CD14-positive monocyte (primary cell): ENCODE measurements around the gene DGKK. TPM values are rescaled to one million over a fixed set of nuclear protein-coding genes. Genes with fewer than 3 reads are reported as not detected.

Source experiments
- DNase-seq, 3 donors: peaks; one replicate each; pipeline ENCODE4 v3.0.0-alpha.2; 2011 to 2022
- H2AFZ ChIP-seq: 2 replicates; pipeline ENCODE4 v1.6.0; 2012; ENCODE audit warnings: mild to moderate bottlenecking, low read depth, low read length, inconsistent platforms; ENCODE audit not compliant: insufficient read depth, poor library complexity, severe bottlenecking
- H3K27ac ChIP-seq, 2 donors: 1 replicate in 1 of 2; 2 replicates in 1 of 2; pipeline ENCODE4 v1.5.1; 2012 to 2013; ENCODE audit warnings: low read length in 2 of 2, control low read depth in 1 of 2, inconsistent platforms in 1 of 2, low read depth in 1 of 2, mild to moderate bottlenecking in 1 of 2
- H3K27me3 ChIP-seq, 2 donors: one replicate each; pipeline versions ENCODE4 v1.6.0 to v1.6.1; 2011 to 2013; ENCODE audit warnings: low read length in 2 of 2; ENCODE audit not compliant: control insufficient read depth in 2 of 2, insufficient read depth in 2 of 2
- H3K36me3 ChIP-seq, 2 donors: replicated peaks in 1 of 2; 1 replicate in 1 of 2; 2 replicates in 1 of 2; pipeline versions ENCODE4 v1.5.1 to v1.6.1; 2012 to 2013; ENCODE audit warnings: low read length in 2 of 2, control low read depth in 1 of 2, inconsistent platforms in 1 of 2, mild to moderate bottlenecking in 1 of 2; ENCODE audit not compliant: insufficient read depth in 2 of 2, control insufficient read depth in 1 of 2
- H3K4me1 ChIP-seq, 2 donors: 1 replicate in 1 of 2; 2 replicates in 1 of 2; pipeline versions ENCODE4 v1.5.1 to v1.6.1; 2012 to 2013; ENCODE audit warnings: low read length in 2 of 2, control low read depth in 1 of 2, inconsistent platforms in 1 of 2, mild to moderate bottlenecking in 1 of 2, moderate library complexity in 1 of 2; ENCODE audit not compliant: insufficient read depth in 2 of 2, control insufficient read depth in 1 of 2
- H3K4me2 ChIP-seq: replicated peaks from 2 replicates; pipeline ENCODE3; 2012; ENCODE audit warnings: low read length, moderate library complexity, mild to moderate bottlenecking; ENCODE audit not compliant: poor library complexity, severe bottlenecking; ENCODE audit errors: extremely low read depth
- H3K4me3 ChIP-seq, 3 experiments: fragments of 200-600 bp in 1 of 3; sonication (generic) in 1 of 3; replicated peaks in 1 of 3; 1 replicate in 2 of 3; 2 replicates in 1 of 3; pipeline ENCODE4 v1.5.1; 2011 to 2013; ENCODE audit warnings: low read length in 3 of 3, mild to moderate bottlenecking in 3 of 3, control low read depth in 2 of 3, low read depth in 2 of 3, inconsistent platforms in 1 of 3, moderate library complexity in 1 of 3
- H3K79me2 ChIP-seq: 2 replicates; pipeline ENCODE4 v1.6.0; 2012; ENCODE audit warnings: mild to moderate bottlenecking, control low read depth, inconsistent platforms, low read length, moderate library complexity; ENCODE audit not compliant: insufficient read depth
- H3K9ac ChIP-seq: 2 replicates; pipeline ENCODE4 v1.6.0; 2017; ENCODE audit warnings: low read length, mild to moderate bottlenecking; ENCODE audit not compliant: insufficient read depth, poor library complexity, severe bottlenecking
- H3K9me3 ChIP-seq, 2 donors: replicated peaks in 1 of 2; 1 replicate in 1 of 2; 2 replicates in 1 of 2; pipeline versions ENCODE4 v1.5.1 to v1.6.1; 2012 to 2013; ENCODE audit warnings: low read length in 2 of 2, control low read depth in 1 of 2; ENCODE audit not compliant: control insufficient read depth in 1 of 2, insufficient read depth in 1 of 2
- H4K20me1 ChIP-seq: 2 replicates; pipeline ENCODE4 v1.6.0; 2012; ENCODE audit warnings: mild to moderate bottlenecking, low read length, control low read depth, moderate library complexity; ENCODE audit not compliant: insufficient read depth
- H3K27ac Mint-ChIP-seq, 7 donors: one replicate each; pipeline ENCODE4 v1.8.0; 2020; ENCODE audit warnings: mild to moderate bottlenecking in 7 of 7, mixed read lengths in 7 of 7, moderate library complexity in 6 of 7, inconsistent platforms in 2 of 7
- H3K27me3 Mint-ChIP-seq, 3 donors: one replicate each; pipeline ENCODE4 v1.8.0; 2021 to 2022; ENCODE audit warnings: low read depth in 3 of 3, mild to moderate bottlenecking in 3 of 3, mixed read lengths in 3 of 3, moderate library complexity in 3 of 3, inconsistent platforms in 1 of 3
- H3K36me3 Mint-ChIP-seq, 2 donors: one replicate each; pipeline ENCODE4 v1.8.0; 2020; ENCODE audit warnings: mixed read lengths in 2 of 2, inconsistent platforms in 1 of 2, mild to moderate bottlenecking in 1 of 2
- H3K4me1 Mint-ChIP-seq: one replicate; pipeline ENCODE4 v1.8.0; 2020; ENCODE audit warnings: mild to moderate bottlenecking, mixed read lengths
- H3K4me3 Mint-ChIP-seq, 2 donors: one replicate each; pipeline ENCODE4 v1.8.0; 2020; ENCODE audit warnings: mild to moderate bottlenecking in 2 of 2, mixed read lengths in 2 of 2, moderate library complexity in 1 of 2
- H3K9me3 Mint-ChIP-seq, 7 donors: one replicate each; pipeline ENCODE4 v1.8.0; 2020 to 2022; ENCODE audit warnings: mixed read lengths in 7 of 7, mild to moderate bottlenecking in 6 of 7, moderate library complexity in 6 of 7, inconsistent platforms in 2 of 7
- WGBS: methylation state at CpG from one replicate; pipeline ENCODE4 v1.1.5; 2013; ENCODE audit warnings: missing lambda C conversion rate; ENCODE audit not compliant: insufficient coverage; 5-methylcytosine and 5-hydroxymethylcytosine counted together
- intact Hi-C, 2 donors: fragments of 100-400 bp; cut with micrococcal nuclease; formaldehyde crosslinking; loops; one replicate each; pipeline versions ENCODE4 v1.15.0 to v1.15.1; 2023
- polyA plus RNA-seq, 3 donors: library from polyadenylated mRNA; depleted of rRNA in 1 of 3; unstranded in 2 of 3; stranded (reverse) in 1 of 3; fragments of 300-500 nt in 2 of 3; fragments of >200 nt in 1 of 3; fragmentation: Illumina TruSeq in 2 of 3; gene quantifications; 1 replicate in 2 of 3; 2 replicates in 1 of 3; pipeline ENCODE4 v1.2.3, GENCODE V29; 2012 to 2021
- TF ChIP-seq, protein P1 (sequence below): fragments of 200-600 bp; IDR thresholded peaks from one replicate; pipeline ENCODE4 v1.8.0; 2022; ENCODE audit warnings: antibody characterized with exemption, mild to moderate bottlenecking

DGKK gene
- polyA plus RNA-seq, 3 donors = not detected

- Histone ChIP-seq H2AFZ (no peak overlapping the region), H3K27me3 (peaks cover 7 to 29% of the 10 kb centered on the region in 2 donors), H3K4me1 (peaks cover 17 to 26% of the 10 kb centered on the region in 2 donors), H3K79me2 (no peaks in the 10 kb centered on the region), H4K20me1 (no peaks in the 10 kb centered on the region), H3K36me3 (no peaks in the 10 kb centered on the region), H3K27ac (no peak overlapping the region), H3K9me3 (no peaks in the 10 kb centered on the region), H3K4me3 (no peak overlapping the region), H3K4me2 (no peak overlapping the region), H3K9ac (no peak overlapping the region)
- no peak for DNase-seq
- Mint-ChIP-seq H3K27ac (no peak overlapping the region), H3K9me3 (peaks cover 0 to 1% (median 0%) of the 10 kb centered on the region in 7 donors), H3K4me3 (no peak overlapping the region), H3K27me3 (peaks cover 10 to 18% (median 12%) of the 10 kb centered on the region in 3 donors), H3K36me3 (no peaks in the 10 kb centered on the region), H3K4me1 (peaks cover 31% of the 10 kb centered on the region)
- TF ChIP-seq, protein P1, sequence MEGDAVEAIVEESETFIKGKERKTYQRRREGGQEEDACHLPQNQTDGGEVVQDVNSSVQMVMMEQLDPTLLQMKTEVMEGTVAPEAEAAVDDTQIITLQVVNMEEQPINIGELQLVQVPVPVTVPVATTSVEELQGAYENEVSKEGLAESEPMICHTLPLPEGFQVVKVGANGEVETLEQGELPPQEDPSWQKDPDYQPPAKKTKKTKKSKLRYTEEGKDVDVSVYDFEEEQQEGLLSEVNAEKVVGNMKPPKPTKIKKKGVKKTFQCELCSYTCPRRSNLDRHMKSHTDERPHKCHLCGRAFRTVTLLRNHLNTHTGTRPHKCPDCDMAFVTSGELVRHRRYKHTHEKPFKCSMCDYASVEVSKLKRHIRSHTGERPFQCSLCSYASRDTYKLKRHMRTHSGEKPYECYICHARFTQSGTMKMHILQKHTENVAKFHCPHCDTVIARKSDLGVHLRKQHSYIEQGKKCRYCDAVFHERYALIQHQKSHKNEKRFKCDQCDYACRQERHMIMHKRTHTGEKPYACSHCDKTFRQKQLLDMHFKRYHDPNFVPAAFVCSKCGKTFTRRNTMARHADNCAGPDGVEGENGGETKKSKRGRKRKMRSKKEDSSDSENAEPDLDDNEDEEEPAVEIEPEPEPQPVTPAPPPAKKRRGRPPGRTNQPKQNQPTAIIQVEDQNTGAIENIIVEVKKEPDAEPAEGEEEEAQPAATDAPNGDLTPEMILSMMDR = no peak
- intact Hi-C loops = no loop called here
- no CpG with 5 or more reads among the region's 3 CpGs for WGBS
Measured at GRCh38 chrX:50458483-50458882, 12.1 kb downstream of the DGKK start.

GRCh38 chrX:50456712-50457484 is 13.7 kb downstream of the DGKK start:
- peaks cover 0 to 1% (median 0%) of the 10 kb centered on the region in 7 donors for H3K9me3 Mint-ChIP-seq
- no peaks in the 10 kb centered on the region for H3K36me3 ChIP-seq
- no peaks in the 10 kb centered on the region for H4K20me1 ChIP-seq
- DNase-seq = peak; percentile 23 to 78 (median 50)
- H3K9me3 ChIP-seq = no peaks in the 10 kb centered on the region
- H3K27ac Mint-ChIP-seq = peak overlapping the region in 5 of 7 donors; percentile 21 to 68 (median 61)
- H3K79me2 ChIP-seq = no peaks in the 10 kb centered on the region
- H3K4me3 ChIP-seq = peak overlapping the region in 1 of 3 experiments; percentile 13
- peak overlapping the region in 1 of 2 donors; percentile 1 for H3K27ac ChIP-seq
- no peak overlapping the region for H3K9ac ChIP-seq
- H3K4me2 ChIP-seq = peak overlapping the region; percentile 19
- peaks cover 1 to 4% (median 3%) of the 10 kb centered on the region in 3 donors for H3K27me3 Mint-ChIP-seq
- intact Hi-C loops = no loop called here
- H3K27me3 ChIP-seq = peaks cover under 1 to 19% of the 10 kb centered on the region in 2 donors
- H3K4me1 ChIP-seq = peaks cover 17 to 26% of the 10 kb centered on the region in 2 donors
- H3K36me3 Mint-ChIP-seq = no peaks in the 10 kb centered on the region
- H2AFZ ChIP-seq = no peak overlapping the region
- peak overlapping the region in 1 of 2 donors; percentile 40 for H3K4me3 Mint-ChIP-seq
- WGBS = no CpG with 5 or more reads among the region's 6 CpGs
- TF ChIP-seq, protein P1 = no peak
- peaks cover 31% of the 10 kb centered on the region for H3K4me1 Mint-ChIP-seq
